ENCODE data around the gene GON4L.
"Not testable (repeated sequence)": the region's sequence is repeated elsewhere in the genome, so short reads cannot be mapped to it uniquely, and the experiment has no call there.

The GON4L gene, protein sequence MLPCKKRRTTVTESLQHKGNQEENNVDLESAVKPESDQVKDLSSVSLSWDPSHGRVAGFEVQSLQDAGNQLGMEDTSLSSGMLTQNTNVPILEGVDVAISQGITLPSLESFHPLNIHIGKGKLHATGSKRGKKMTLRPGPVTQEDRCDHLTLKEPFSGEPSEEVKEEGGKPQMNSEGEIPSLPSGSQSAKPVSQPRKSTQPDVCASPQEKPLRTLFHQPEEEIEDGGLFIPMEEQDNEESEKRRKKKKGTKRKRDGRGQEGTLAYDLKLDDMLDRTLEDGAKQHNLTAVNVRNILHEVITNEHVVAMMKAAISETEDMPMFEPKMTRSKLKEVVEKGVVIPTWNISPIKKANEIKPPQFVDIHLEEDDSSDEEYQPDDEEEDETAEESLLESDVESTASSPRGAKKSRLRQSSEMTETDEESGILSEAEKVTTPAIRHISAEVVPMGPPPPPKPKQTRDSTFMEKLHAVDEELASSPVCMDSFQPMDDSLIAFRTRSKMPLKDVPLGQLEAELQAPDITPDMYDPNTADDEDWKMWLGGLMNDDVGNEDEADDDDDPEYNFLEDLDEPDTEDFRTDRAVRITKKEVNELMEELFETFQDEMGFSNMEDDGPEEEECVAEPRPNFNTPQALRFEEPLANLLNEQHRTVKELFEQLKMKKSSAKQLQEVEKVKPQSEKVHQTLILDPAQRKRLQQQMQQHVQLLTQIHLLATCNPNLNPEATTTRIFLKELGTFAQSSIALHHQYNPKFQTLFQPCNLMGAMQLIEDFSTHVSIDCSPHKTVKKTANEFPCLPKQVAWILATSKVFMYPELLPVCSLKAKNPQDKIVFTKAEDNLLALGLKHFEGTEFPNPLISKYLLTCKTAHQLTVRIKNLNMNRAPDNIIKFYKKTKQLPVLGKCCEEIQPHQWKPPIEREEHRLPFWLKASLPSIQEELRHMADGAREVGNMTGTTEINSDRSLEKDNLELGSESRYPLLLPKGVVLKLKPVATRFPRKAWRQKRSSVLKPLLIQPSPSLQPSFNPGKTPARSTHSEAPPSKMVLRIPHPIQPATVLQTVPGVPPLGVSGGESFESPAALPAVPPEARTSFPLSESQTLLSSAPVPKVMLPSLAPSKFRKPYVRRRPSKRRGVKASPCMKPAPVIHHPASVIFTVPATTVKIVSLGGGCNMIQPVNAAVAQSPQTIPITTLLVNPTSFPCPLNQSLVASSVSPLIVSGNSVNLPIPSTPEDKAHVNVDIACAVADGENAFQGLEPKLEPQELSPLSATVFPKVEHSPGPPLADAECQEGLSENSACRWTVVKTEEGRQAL (N-terminal part only)

DNA sequence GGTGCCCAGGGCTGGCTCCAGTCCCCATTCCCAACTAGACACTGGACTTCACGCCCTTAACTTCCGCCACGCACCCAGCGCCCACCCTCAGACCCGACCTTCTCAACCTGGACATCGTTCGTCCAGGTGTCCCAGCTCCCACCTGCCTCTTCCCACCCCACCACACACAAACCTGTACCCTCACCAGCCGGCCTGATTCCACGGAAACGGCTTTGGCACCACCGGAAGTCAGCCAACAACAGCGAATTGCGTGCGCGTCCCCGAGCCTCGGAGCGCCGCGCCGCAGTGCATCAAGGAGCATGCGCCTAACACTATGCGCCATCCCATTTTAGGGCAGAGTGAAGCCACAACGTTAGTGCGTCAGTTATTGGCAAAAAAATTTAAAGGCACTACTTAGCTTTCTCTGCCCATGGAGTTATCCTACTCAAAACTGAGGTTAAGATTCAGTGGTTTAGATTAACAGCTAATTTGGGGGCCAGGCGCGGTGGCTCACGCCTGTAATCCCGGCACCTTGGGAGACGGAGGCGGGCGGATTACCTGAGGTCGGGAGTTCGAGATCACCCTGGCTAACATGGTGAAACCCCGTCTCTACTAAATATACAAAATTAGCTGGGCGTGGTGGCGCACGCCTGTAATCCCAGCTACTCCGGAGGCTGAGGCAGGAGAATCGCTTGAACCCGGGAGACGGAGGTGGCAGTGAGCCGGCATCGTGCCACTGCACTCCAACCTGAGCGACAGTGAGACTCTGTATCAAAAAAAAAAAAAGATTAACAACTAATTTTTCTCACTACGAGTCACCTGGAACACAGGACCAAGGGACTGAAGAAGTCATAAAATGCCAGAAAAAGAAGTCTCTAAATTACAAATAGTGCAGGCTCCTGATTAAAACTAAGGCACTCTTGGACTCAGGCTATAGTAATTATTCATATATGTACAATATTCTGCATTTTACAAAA, at the start of gene GON4L:
Gene GON4L (minus strand): TSS at position 240 of the 956 bp plus-strand sequence. CDS start 3,434 bp downstream, outside the sequence.
- peak; percentile 78 to 83 for DNase-seq (ENCODE audit: low read depth in 2 of 2)

DNA sequence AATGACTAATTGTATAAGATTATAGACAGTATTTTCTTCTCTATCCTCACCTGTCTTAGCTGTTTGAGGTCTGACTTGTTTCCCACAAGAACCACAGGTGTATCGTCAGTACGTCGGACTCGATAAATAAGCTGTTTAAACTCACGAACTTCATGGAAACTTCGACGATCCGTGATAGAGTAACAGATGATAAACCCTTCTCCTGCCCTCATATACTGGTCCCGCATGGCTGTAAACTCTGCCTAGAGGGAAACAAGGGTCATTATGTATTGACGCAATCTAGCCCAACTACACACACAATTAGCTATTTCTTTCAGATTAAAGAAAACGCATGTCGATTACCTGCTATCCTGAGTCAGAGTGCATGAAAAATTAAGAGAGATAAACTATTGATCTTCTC, 47.2 kb upstream of the GON4L start:
- no peak for DNase-seq (ENCODE audit: low read depth in 2 of 2)

DNA sequence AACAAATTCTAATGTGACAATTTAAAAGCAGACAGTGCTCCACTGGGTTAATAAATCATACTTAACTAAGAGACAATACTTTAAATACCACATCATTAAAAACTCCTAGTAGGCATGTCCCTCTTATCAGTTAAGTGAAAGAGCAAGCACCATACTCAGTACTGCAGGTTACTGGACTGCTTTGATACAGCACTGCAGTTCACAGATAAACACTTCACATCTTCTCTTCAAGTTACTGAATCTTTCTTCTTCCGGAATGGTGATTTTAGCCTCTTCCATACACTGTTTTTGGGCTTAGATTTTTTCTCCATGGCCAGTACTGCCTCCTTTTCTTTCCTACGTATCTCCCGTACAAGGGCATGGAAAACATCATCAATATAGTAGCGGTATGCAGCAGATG, 43.1 kb upstream of the GON4L start:
- DNase-seq (ENCODE audit: low read depth in 2 of 2), result no peak

GRCh38 chr1:155899683-155900082, 42.7 kb upstream of the GON4L start:
- DNase-seq (ENCODE audit: low read depth in 2 of 2), result no peak

GRCh38 chr1:155898888-155899287, 41.9 kb upstream of the GON4L start:
- DNase-seq (ENCODE audit: low read depth in 2 of 2), result no peak

DNA sequence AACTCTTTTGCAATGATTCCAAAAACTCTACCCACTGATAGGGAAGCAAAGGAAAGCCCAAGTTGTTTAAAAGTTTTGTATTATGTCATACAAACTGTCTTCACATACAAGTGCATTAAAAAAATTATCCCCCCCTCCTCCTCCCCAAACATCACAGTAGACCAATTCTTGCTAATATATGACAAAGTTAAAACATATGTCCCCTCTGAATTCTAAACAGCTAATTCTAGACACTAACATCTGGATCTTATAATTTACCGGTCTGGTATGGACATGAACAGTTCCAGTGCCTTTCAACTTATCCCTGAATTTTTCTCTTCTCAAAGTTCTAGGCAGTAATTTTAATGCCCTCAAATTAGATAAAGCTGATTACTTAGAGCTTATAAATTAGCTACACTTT, 40.7 kb upstream of the GON4L start:
- DNase-seq (ENCODE audit: low read depth in 2 of 2), result no peak

DNA sequence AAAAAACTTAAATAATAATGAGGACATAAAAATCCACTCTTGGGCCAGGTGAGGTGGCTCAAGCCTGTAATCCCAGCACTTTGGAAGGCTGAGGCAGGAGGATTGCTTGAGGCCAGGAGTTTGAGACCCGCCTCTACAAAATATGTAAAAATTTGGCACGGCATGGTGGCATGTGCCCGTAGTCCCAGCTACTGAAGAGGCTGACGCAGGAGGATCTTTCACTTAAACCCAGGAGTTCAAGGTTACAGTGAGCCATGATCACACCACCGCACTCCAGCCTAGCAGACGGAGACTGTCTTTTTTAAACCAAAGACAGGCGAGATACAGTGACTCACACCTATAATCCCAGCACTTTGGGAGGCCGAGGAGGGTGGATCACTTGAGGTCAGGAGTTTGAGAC, 39.5 kb upstream of the GON4L start:
- DNase-seq (ENCODE audit: low read depth in 2 of 2), result not testable (repeated sequence)

DNA sequence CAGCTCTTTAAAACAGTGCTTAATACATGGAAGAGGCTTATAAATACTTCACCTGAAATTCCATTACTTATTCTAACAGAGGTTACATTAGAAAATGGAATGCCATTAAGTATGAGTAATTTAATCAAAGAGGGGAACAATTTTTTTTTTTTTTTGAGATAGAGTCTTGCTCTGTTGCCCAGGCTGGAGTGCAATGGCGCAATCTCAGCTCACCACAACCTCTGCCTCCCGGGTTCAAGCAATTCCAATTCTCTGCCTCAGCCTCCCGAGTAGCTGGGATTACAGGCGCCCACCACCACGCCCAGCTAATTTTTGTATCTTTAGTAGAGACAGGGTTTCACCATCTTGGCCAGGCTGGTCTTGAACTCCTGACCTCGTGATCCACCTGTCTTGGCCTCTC, 38.6 kb upstream of the GON4L start:
- DNase-seq (ENCODE audit: low read depth in 2 of 2), result not testable (repeated sequence)

DNA sequence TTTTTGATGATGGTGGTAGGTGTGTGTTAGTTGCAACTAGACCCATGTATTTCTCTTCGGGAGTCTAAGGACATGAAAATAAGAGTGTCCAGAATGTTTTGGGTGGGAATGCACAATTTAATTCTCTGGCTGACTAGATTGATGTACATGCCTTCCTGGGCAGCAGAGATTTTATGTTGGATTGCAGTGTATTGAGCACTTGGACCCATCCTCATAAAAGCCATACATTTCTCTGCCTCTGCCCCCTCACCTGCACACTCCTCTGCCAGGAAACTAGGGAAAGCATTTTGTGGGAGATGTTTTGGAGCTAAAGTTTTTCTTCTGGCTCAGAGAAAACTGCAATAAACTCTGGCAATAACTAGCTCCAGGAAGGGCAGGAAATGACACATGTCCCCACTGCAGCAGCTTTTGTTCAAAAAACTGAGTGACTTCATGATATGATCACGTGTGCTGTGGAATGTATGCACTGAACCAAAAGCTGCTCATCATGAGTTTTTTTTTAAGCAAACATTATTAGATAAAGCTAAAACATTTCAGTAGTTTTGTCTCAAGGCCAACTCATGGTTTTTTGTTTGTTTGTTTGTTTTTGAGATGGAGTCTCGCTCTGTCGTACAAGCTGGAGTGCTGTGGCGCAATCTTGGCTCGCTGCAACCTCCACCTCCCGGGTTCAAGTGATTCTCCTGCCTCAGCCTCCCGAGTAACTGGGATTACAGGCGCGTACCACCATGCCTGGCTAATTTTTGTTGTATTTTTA, 36.6 kb upstream of the GON4L start:
- no peak for DNase-seq (ENCODE audit: low read depth in 2 of 2)

DNA sequence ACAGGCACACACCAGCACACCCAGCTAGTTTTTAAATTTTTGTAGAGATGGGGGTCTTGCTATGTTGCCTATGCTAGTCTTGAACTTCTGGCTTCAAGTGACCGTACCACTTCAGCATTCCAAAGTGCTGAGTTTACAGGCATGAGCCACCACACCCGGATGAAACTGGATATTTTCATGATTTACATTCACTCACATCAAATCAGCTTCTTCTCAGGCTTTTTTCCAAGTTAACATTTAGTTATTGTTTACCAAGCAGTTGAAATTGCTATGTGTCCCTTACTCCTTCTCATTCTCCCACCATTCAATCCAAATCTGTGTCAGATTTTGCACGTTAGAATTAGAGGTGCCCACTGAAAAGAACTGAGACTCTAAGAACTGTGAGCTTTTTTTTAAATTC, 35.8 kb upstream of the GON4L start:
- DNase-seq (ENCODE audit: low read depth in 2 of 2), result no peak

DNA sequence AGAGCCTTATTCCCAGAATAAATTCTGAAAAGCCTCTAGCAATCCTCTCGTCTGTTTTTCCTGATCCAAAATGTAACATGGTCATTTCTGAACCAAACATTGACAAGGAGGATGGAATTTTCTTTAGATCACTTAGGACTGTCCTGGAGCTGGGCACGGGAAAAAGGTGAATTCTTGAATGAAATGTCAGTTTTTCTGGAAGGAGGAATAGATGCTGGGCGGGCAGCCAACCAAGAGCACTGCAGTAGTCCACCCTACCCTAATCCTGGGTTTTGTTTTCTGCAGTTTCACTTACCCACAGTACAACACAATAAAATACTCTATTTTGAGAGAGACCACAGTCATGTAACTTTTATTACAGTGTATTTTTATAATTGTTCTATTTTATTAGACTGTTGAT, 33.2 kb upstream of the GON4L start:
- DNase-seq (ENCODE audit: low read depth in 2 of 2), result no peak

DNA sequence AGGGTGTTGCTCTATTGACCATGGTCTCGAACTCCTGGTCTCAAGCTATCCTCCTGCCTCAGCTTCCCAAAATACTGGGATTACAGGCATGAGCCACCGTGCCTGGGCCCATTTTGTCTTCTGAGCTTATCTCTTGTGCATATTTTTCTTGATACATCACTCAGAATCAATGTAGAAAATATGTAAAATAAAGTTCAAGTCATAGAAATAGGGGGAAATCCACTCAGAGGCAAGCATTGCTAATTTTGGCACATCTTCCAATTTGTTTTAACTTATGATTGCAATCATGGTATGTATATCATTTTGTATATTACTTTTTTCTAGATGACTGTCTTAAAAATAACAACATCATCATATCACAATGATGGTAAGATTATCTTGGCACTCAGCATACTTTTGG, 32.6 kb upstream of the GON4L start:
- DNase-seq (ENCODE audit: low read depth in 2 of 2), result no peak

DNA sequence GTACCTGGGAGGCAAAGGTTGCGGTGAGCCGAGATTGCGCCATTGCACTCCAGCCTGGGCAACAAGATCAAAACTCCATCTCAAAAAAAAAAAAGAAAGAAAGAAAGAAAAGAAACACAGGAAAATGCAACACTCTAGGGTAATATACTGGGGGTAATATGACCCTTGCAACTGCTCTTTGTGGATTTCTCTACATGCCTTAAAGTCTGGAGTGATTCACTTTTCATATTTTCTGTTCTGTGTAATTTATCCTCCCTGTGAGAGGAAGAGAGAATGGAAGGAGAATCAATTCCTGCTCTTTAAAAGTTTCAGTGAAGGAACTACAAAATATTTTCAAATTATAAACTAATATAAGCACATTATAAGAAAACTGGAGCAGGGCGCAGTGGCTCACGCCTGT, 31.5 kb upstream of the GON4L start:
- DNase-seq (ENCODE audit: low read depth in 2 of 2), result no peak

DNA sequence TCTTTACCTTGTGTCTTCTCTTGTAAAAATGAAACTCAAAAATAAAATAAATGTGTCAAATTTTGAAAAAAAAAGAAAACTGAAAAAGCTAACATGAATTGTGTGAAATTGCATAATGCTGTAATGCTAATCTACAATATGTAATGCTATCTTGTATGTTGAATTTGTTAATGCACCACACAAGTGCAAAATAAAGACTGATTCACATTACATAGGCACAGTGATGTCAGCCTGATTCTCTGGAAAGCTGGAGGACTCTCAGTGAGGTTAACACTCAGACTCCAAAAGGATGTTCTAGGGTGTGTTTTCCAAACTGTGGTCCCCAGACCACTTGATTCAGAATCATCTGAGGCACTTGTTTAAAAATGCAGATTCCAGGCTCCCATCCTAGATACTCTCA, 28.0 kb upstream of the GON4L start:
- DNase-seq (ENCODE audit: low read depth in 2 of 2), result no peak

DNA sequence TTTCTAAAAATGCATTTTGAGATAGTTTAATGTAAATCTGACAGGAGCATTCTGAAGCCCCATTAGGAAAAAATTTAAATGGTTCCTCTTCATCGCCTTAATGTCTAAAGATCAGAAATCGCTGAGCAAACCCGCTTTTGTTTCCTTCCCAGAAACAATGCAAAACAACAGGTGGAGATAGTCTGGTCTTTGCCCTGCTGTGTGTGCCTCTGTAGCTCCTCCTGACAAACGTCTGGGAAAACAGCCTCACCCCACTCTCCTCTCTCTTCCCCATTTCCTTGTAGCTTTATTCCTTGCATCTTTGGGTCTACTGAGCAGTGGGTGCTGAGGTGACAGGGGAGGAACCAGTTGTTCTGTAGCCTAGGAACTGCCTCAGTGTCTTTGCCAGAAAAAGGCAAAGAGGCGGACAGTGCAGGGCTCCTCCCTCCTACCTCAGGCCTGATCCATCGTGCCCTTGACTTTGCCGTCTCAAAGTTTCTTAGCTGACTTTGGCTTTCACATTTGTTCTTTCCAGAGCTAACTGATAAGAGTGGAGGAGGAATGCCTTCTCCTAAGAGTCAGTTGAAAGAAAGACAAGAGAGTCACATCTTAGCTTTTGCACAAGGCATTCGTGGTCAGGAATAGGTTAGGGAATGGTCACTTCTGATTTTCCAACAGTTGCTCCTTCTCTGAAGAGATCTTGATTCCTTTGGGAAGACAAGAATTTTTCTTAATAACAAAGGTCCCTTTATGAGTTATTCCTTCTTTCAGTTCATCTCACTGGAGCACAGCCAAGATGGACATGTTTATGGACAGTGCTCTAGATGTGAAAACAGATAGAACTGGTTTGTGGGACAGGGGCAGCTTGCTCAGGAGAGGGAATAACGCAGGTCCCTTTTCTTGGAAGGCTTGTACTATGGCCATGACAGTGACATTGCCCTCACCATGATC, 27.3 kb upstream of the GON4L start:
- DNase-seq (ENCODE audit: low read depth in 2 of 2), result no peak

DNA sequence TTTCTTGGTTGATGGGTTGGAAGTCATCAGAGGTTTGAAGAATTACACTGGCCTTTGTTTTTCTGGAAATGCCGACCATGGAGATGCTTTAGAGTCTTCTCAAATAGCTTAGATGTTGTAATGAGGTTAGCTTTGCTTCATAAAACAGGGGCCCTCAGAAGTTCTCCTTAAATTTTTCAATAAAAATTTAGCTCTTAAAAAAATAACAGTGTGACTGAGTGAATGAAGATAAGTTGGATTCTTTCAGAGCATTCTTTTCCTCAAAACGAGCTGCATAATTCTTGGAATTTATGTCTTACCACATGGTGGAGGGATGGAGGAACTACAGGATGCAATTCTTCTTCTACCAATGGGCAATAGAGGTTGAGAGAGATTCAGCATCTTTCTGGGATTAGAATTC, 25.8 kb upstream of the GON4L start:
- DNase-seq (ENCODE audit: low read depth in 2 of 2), result no peak

DNA sequence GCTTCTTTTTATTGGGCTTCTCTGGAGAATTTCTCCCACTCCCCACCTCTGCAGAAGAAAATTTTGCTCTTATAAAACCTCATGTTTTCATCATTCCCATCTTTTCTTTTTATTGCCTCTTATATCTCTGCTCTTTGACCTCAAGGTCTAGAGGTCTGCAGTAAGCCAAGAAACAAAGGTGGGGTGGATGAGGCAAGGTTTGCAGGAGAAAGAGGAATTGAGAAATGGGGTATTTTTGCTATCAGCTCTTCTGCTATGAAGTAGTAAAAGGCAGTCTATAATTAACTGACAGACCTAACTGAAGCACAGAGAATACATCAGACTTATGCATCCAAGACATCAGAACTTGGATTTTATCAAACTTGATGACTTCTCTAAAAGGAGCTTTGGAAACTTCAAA, 25.2 kb upstream of the GON4L start:
- no peak for DNase-seq (ENCODE audit: low read depth in 2 of 2)

DNA sequence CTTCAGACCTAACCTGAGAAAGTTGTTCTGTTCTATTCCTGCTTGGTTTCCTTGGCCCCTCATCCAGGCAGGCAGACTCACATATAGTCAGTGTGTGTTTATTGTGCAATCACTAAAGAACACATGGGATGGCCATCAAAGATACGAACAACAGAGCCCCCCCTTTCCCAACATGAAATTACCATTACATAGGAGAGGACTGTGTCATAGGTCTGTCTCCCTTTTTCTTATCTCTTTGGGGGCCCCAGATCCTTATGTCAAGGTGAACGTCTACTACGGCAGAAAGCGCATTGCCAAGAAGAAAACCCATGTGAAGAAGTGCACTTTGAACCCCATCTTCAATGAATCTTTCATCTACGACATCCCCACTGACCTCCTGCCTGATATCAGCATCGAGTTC, 23.9 kb upstream of the GON4L start:
- DNase-seq (ENCODE audit: low read depth in 2 of 2), result no peak

DNA sequence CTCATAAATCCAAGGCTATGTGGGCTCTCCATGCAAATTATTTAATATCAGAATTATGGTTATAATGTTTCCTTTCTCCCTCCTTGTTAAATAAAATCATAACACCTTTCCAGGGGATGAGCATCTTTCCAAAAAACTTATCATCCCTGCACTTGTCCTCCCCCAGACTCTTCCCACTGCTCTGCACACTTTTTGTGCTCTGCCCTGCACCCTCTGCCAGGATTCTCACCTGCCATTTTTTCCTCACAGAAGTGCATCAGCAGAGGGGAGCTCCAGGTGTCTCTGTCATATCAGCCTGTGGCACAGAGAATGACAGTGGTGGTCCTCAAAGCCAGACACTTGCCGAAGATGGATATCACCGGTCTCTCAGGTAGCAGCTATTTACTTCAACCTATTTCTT, 23.2 kb upstream of the GON4L start:
- DNase-seq (ENCODE audit: low read depth in 2 of 2), result no peak
